Ectodermal cell (in vitro differentiated cells): ENCODE data around the gene AGPAT2.

Experiments
- H3K27ac ChIP-seq: 2 replicates; pipeline ENCODE4 v1.7.0; 2013; ENCODE audit warnings: mild to moderate bottlenecking, low read depth, low read length; ENCODE audit not compliant: insufficient read depth, poor library complexity, severe bottlenecking
- H3K27me3 ChIP-seq: 2 replicates; pipeline ENCODE4 v1.7.0; 2013; ENCODE audit warnings: mild to moderate bottlenecking, low read length; ENCODE audit not compliant: insufficient read depth, control insufficient read depth, poor library complexity, severe bottlenecking
- H3K36me3 ChIP-seq: one replicate; pipeline ENCODE4 v1.7.0; 2013; ENCODE audit warnings: low read length; ENCODE audit not compliant: control insufficient read depth, insufficient read depth
- H3K4me1 ChIP-seq: one replicate; pipeline ENCODE4 v1.7.0; 2013; ENCODE audit warnings: low read length; ENCODE audit not compliant: control insufficient read depth, insufficient read depth
- H3K4me3 ChIP-seq: 2 replicates; pipeline ENCODE4 v1.7.0; 2013; ENCODE audit warnings: low read depth, low read length, control low read depth; ENCODE audit not compliant: insufficient read depth
- H3K9me3 ChIP-seq: 2 replicates; pipeline ENCODE4 v1.7.0; 2013; ENCODE audit warnings: mild to moderate bottlenecking, low read length, moderate library complexity; ENCODE audit not compliant: control insufficient read depth
- WGBS, 2 experiments: methylation state at CpG; one replicate each; pipeline ENCODE4 v1.1.7; 2013; ENCODE audit warnings: missing lambda C conversion rate in 2 of 2; 5-methylcytosine and 5-hydroxymethylcytosine counted together

The AGPAT2 gene

DNA sequence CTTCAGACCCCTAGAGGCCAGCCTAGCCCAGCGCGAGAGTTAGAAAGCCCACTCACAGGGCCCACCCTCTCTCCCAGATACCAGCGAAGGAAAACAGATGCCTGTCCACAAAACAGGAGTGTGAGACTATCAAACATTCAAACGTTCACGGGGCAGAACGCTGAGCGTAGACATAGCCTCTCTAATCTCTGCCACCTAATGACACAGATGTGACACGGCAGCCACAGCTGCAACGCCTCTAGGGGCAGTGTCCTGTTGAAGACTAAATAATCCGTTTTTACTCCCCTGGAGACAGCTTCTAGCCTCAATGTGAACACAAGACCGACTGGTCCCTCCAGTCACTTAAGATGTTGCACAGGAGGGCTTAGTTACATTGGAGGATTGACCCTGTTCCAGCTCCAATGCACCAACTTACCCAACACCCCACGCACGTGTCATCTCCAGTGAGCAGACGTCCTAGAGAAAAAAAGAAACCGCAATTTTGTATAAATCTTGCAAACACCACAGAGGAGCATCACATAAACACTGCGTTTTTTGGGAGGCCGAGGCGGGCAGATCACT, 39.5 kb upstream of the AGPAT2 start:
- WGBS, 2 experiments, result 60 to 61% methylated on average over 18 of the region's 18 CpGs
- Histone ChIP-seq H3K27ac (no peak overlapping the region), H3K36me3 (peaks cover 30% of the 10 kb centered on the region)

DNA sequence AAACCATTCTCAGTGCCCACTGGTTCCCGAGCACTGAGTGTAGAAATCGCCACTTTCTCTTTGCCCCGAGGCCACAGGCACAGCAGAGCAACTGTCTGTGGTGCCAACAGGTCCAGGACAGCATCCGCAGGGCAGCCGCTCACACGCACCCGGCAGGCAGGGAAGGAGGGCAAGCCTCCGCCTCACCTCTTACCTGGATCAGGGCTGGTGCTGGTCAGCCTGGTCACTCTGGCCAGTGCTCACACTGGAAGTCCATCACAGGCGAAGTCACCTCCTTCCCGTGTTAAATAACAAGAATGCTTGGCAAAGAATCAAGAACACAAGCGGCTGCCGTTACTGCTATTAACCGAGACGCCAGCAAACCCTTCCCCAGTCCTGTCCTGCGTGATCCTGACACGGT, 38.9 kb upstream of the AGPAT2 start:
- 89 to 90% methylated on average over 16 of the region's 16 CpGs for WGBS, 2 experiments
- Histone ChIP-seq H3K36me3 (peaks cover 30% of the 10 kb centered on the region), H3K9me3 (no peaks in the 10 kb centered on the region), H3K4me3 (peak overlapping the region; percentile 97), H3K4me1 (peaks cover 20% of the 10 kb centered on the region), H3K27ac (peak overlapping the region; percentile 17), H3K27me3 (peaks cover 17% of the 10 kb centered on the region)

More for the DNA sequence above, 39.5 kb upstream of the AGPAT2 start:
- Histone ChIP-seq H3K9me3 (no peaks in the 10 kb centered on the region), H3K27me3 (peaks cover 17% of the 10 kb centered on the region), H3K4me3 (peak overlapping the region; percentile 97), H3K4me1 (peaks cover 16% of the 10 kb centered on the region)

DNA sequence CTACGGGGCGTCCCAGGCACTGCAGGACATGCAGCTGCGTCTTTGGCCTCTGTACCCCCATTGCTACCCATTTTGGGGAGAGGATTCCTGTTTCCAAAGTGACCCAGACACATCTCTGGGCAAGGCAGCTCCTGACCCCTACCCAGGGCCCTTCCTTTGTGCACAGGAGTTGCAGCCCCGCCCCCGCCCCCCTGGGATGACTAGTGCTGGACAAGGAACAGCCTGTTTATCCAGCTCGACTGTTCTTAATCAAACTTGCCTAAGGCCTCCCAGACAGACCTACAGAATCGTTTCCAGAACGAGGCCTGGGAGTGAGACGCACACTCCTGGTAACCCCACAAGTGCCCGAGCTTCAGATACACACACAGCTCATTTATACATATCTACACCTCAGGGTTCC, 38.4 kb upstream of the AGPAT2 start:
- 90 to 93% methylated on average over 10 of the region's 10 CpGs for WGBS, 2 experiments
- peaks cover 17% of the 10 kb centered on the region for H3K27me3 ChIP-seq
- H3K4me3 ChIP-seq, result no peak overlapping the region
- H3K36me3 ChIP-seq, result peaks cover 30% of the 10 kb centered on the region
- H3K9me3 ChIP-seq, result no peaks in the 10 kb centered on the region
- H3K27ac ChIP-seq, result no peak overlapping the region
- H3K4me1 ChIP-seq, result peaks cover 25% of the 10 kb centered on the region

DNA sequence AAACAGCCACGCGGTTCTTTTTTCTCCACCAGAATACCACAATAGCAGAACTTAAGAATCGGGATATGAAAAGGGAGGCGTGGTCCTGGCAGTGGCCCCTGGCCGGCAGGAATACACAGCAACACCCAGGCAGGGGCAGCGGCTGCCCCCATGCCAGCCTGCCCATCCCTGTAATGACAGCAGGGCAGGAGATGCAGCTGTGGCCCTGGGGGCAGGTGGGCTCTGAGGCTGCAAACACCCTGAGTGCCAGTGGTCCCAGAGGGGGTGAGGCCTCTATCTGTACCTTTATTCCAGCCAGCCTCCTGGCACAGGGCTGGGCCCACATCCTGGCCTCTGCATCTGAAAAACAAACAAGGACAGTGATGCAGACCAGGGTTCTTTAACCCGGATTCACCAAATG, 37.5 kb upstream of the AGPAT2 start:
- WGBS, 2 experiments, result 95% methylated on average over 7 of the region's 7 CpGs
- peaks cover 30% of the 10 kb centered on the region for H3K36me3 ChIP-seq
- peaks cover 33% of the 10 kb centered on the region for H3K4me1 ChIP-seq
- peaks cover 17% of the 10 kb centered on the region for H3K27me3 ChIP-seq
- no peak overlapping the region for H3K27ac ChIP-seq
- H3K4me3 ChIP-seq, result no peak overlapping the region
- H3K9me3 ChIP-seq, result no peaks in the 10 kb centered on the region

DNA sequence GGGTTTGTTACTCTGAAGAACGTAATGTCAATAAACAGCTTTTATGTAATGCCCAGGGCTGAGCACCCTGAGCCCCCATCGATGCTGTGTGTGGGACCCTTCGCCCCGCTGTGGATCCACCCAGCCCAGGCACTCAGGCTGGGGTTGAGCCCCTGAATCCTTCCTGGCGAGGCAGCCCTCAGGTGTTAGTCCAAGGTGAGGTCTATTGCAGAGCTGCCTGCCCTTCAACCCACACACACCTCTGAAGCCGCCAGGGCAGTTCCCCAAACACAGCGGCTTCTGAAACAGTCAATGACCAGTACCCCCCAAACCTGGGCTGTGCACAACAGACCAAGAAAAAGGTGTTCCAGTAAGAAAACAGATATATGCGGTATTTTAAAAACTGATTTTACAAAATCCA, 36.7 kb upstream of the AGPAT2 start:
- 92 to 95% methylated on average over 8 of the region's 8 CpGs for WGBS, 2 experiments
- Histone ChIP-seq H3K4me1 (peaks cover 39% of the 10 kb centered on the region), H3K4me3 (no peak overlapping the region), H3K27ac (no peak overlapping the region), H3K27me3 (peaks cover 9% of the 10 kb centered on the region), H3K9me3 (no peaks in the 10 kb centered on the region), H3K36me3 (peaks cover 30% of the 10 kb centered on the region)

DNA sequence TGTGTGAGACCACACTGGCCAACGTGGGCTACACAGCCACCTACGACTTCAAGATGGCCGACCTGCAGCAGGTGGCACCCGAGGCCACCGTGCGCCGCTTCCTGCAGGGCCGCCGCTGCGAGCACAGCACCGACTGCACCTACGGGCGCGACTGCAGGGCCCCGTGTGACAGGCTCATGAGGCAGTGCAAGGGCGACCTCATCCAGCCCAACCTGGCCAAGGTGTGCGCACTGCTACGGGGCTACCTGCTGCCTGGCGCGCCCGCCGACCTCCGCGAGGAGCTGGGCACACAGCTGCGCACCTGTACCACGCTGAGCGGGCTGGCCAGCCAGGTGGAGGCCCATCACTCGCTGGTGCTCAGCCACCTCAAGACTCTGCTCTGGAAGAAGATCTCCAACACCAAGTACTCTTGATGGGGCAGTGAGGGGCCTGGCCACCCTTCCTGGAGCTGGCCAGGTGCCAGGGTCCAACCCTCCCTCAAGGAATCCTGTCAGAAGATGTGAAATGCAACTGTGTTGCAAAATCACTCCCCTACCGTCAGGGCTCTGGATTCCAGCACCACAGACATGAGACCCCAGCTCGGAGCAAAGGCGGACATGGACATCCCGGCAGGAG, 36.2 kb upstream of the AGPAT2 start:
- Histone ChIP-seq H3K4me3 (no peak overlapping the region), H3K36me3 (peaks cover 30% of the 10 kb centered on the region), H3K27me3 (peaks cover 4% of the 10 kb centered on the region), H3K27ac (no peak overlapping the region), H3K4me1 (peaks cover 39% of the 10 kb centered on the region), H3K9me3 (no peaks in the 10 kb centered on the region)
- 95 to 96% methylated on average over 32 of the region's 32 CpGs for WGBS, 2 experiments

DNA sequence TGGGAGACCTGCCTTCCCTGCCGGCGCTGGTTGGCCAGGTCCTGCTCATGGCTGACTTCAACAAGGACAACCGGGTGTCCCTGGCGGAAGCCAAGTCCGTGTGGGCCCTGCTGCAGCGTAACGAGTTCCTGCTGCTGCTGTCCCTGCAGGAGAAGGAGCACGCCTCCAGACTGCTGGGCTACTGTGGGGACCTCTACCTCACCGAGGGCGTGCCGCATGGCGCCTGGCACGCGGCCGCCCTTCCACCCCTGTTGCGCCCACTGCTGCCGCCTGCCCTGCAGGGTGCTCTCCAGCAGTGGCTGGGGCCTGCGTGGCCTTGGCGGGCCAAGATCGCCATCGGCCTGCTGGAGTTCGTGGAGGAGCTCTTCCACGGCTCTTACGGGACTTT, 35.7 kb upstream of the AGPAT2 start:
- H3K36me3 ChIP-seq, result peaks cover 30% of the 10 kb centered on the region
- no peak overlapping the region for H3K27ac ChIP-seq
- no peaks in the 10 kb centered on the region for H3K27me3 ChIP-seq
- peaks cover 39% of the 10 kb centered on the region for H3K4me1 ChIP-seq
- H3K9me3 ChIP-seq, result no peaks in the 10 kb centered on the region
- 93 to 95% methylated on average over 24 of the region's 24 CpGs for WGBS, 2 experiments
- no peak overlapping the region for H3K4me3 ChIP-seq

DNA sequence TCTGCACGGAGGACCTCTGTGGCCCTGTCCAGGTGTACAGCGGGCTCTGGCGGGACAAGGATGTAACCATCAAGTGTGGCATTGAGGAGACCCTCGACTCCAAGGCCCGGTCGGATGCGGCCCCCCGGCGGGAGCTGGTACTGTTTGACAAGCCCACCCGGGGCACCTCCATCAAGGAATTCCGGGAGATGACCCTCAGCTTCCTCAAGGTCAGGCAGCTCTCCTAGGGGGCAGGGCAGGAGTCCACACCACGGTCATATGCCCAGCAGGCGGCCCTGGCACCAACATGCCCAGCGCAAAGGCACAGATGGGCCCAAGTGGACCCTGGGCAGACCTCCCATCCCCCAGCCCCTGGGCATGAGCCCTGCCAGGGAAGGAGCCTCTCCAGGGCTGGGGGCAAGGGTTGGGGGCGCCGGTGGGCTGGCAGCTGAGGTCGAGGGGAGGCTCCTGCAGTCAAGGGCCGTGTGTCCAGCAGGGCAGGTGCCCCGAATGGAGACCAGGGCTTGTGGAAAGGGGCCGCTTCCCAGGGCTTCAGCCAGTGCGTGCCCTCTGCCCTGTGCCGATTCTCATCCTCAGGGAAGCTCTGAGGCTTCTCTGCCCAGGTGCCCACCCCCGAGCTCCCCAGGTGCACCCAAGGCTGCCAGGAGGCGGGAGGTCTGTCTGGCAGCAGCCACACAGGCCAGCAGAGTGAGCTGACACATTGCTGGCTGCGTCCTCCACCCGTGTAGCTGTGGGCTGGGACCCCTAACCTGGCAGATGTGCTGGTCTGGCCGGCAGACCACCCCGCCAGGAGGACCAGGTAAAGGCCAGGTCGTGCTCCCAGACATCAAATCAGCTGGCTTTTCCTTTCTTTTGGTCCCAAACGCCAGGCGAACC, 35.1 kb upstream of the AGPAT2 start:
- Histone ChIP-seq H3K36me3 (peaks cover 30% of the 10 kb centered on the region), H3K4me3 (no peak overlapping the region), H3K9me3 (no peaks in the 10 kb centered on the region), H3K27ac (no peak overlapping the region), H3K4me1 (peaks cover 39% of the 10 kb centered on the region), H3K27me3 (no peaks in the 10 kb centered on the region)
- WGBS, 2 experiments, result 90 to 91% methylated on average over 31 of the region's 31 CpGs

DNA sequence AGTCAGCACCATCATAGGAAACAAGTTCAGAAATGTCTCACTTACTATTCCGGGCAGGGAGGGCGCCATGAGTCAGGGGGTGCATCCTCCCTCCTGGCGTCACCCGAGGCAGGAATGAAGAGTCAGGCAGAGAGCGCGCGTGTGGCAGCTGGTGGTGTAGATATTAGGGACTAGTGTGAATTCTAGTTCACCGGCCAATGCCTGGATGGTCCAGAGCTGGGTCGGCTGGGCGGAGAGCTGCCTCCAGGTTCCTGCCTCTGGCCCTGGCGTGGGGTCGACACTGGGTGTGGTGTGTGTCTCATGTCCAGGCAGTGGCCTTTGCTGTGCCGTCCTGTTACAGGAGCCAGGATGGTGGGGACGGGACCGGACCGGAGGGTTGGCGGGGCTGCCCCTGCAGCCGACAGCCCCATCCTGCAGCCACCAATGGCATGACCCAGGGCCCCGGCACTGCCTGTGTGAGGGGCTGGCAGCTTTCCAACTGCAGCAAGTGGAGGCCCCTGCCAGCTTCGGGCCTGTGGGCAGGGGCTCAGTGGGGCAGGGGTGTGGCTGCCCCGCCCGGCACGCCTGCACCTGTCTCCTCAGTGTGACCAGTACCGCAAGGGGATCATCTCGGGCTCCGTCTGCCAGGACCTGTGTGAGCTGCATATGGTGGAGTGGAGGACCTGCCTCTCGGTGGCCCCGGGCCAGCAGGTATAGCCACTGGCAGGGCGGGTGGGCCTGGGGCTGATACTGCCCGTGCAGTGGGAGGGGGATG, 34.3 kb upstream of the AGPAT2 start:
- WGBS, 2 experiments, result 93 to 94% methylated on average over 30 of the region's 30 CpGs
- Histone ChIP-seq H3K9me3 (no peaks in the 10 kb centered on the region), H3K4me1 (peaks cover 33% of the 10 kb centered on the region), H3K27me3 (no peaks in the 10 kb centered on the region), H3K4me3 (no peak overlapping the region), H3K27ac (no peak overlapping the region), H3K36me3 (peaks cover 30% of the 10 kb centered on the region)

DNA sequence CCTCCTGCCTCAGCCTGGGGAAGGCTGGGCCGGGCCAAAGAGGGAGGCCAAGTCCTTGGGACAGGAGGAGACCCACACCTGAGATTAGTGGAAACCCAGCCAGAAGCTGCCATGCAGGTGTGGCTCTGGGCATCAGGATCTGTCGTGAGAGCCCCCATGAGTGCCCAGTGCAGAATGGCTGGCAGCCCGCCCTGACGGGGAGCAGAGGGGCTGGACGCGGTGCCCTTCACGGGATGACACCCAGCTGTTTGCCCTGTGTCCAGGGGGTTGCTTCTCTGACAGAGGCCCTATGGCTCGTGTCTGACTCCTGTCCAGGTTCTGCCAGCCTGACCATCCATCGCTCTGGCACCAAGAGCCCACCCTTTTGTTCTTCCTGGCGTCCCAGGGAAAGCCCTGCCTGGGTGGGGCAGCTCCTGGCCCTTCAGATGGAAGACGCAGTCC, 33.7 kb upstream of the AGPAT2 start:
- Histone ChIP-seq H3K4me3 (no peak overlapping the region), H3K27ac (peak overlapping the region; percentile 81)
- WGBS, 2 experiments, result 85 to 86% methylated on average over 11 of the region's 11 CpGs

More for the DNA sequence above, 33.7 kb upstream of the AGPAT2 start:
- H3K9me3 ChIP-seq, result no peaks in the 10 kb centered on the region
- H3K36me3 ChIP-seq, result peaks cover 26% of the 10 kb centered on the region
- H3K4me1 ChIP-seq, result peaks cover 29% of the 10 kb centered on the region
- H3K27me3 ChIP-seq, result no peaks in the 10 kb centered on the region
